HepG2 (cell line): ENCODE measurements around the gene ARGLU1. TPM values are rescaled to one million over a fixed set of nuclear protein-coding genes. Genes with fewer than 3 reads are reported as not detected.

Experiments used
- ATAC-seq: fragments of 200-7000 bp; cut with Tn5 transposase; 3 replicates; pipeline ENCODE4 v1.9.1; 2020; ENCODE audit warnings: mild to moderate bottlenecking, moderate library complexity
- BruUV-seq: library from RNA; stranded (reverse); fragments of 400-500 nt; replicated peaks from 2 replicates; lab custom pipeline; 2021; lab: Mats Ljungman, UMichigan
- CTCF ChIA-PET: fragments of 300-600 bp; formaldehyde crosslinking; extraction: SDS; loops from one replicate; lab custom pipeline; 2021; ENCODE audit warnings: low total read pairs, inconsistent platforms, low intra/inter-chr PET ratio; lab: Yijun Ruan, JAX
- POLR2A ChIA-PET: fragments of 350-600 bp; sonication (Branson Sonifier 250); formaldehyde crosslinking; loops from one replicate; lab custom pipeline; 2020; ENCODE audit warnings: antibody characterized with exemption, inconsistent platforms; lab: Yijun Ruan, JAX
- DNase-seq: peaks from one replicate; pipeline ENCODE4 v3.0.0-alpha.2; 2015; ENCODE audit warnings: low spot score
- FAIRE-seq: peaks from 3 replicates; lab custom pipeline; 2011; peaks lifted over from hg19 to GRCh38; lab: Jason Lieb, UNC
- H2AFZ ChIP-seq: one replicate; pipeline ENCODE4 v1.6.1; 2011; ENCODE audit warnings: low read length, inconsistent platforms
- H3K27ac ChIP-seq: fragments of 300-600 bp; 3 replicates; pipeline ENCODE4 v1.8.0; 2011; ENCODE audit warnings: mixed run types, mild to moderate bottlenecking, mixed read lengths, low read length, inconsistent platforms; ENCODE audit not compliant: insufficient read depth; ENCODE audit errors: extremely low read length
- H3K27me3 ChIP-seq, 2 experiments: fragments of 200-600 bp in 1 of 2; 2 replicates in 1 of 2; 3 replicates in 1 of 2; pipeline versions ENCODE4 v1.6.0 to v1.8.0; 2011; ENCODE audit warnings: low read length in 2 of 2, mild to moderate bottlenecking in 2 of 2, moderate library complexity in 2 of 2, inconsistent platforms in 1 of 2; ENCODE audit not compliant: insufficient read depth in 2 of 2, control insufficient read depth in 1 of 2
- H3K36me3 ChIP-seq, 2 experiments: fragments of 200-600 bp in 1 of 2; replicated peaks in 1 of 2; 2 replicates in 1 of 2; 3 replicates in 1 of 2; pipeline versions ENCODE4 v1.5.1 to v1.8.0; 2011; ENCODE audit warnings: low read length in 2 of 2, inconsistent platforms in 1 of 2; ENCODE audit not compliant: insufficient read depth in 2 of 2, control insufficient read depth in 1 of 2
- H3K4me1 ChIP-seq: 2 replicates; pipeline ENCODE4 v1.5.1; 2012; ENCODE audit warnings: low read length, inconsistent platforms; ENCODE audit not compliant: insufficient read depth
- H3K4me2 ChIP-seq: 2 replicates; pipeline ENCODE4 v1.6.0; 2011; ENCODE audit warnings: low read depth, low read length, inconsistent platforms
- H3K4me3 ChIP-seq, 3 experiments: fragments of 200-600 bp in 1 of 3; sonication (generic), shearing (Covaris generic) in 1 of 3; replicated peaks in 1 of 3; 2 replicates each; pipeline ENCODE4 v1.5.1; 2011 to 2016; ENCODE audit warnings: low read length in 3 of 3, inconsistent platforms in 2 of 3, low read depth in 2 of 3, mild to moderate bottlenecking in 2 of 3, control low read depth in 1 of 3, mixed read lengths in 1 of 3; ENCODE audit not compliant: insufficient read depth in 1 of 3
- H3K79me2 ChIP-seq: one replicate; pipeline ENCODE4 v1.6.1; 2011; ENCODE audit warnings: low read length, inconsistent platforms; ENCODE audit not compliant: insufficient read depth
- H3K9ac ChIP-seq: 2 replicates; pipeline ENCODE4 v1.6.0; 2011; ENCODE audit warnings: mild to moderate bottlenecking, low read depth, low read length, inconsistent platforms; ENCODE audit not compliant: insufficient read depth
- H3K9me3 ChIP-seq: 2 replicates; pipeline ENCODE4 v1.5.1; 2012; ENCODE audit warnings: mild to moderate bottlenecking, low read length
- H4K20me1 ChIP-seq: 2 replicates; pipeline ENCODE4 v1.6.0; 2011; ENCODE audit warnings: inconsistent platforms, mild to moderate bottlenecking, low read length, moderate library complexity; ENCODE audit not compliant: insufficient read depth
- ATF3 ChIP-seq: sonication (generic); formaldehyde crosslinking; IDR thresholded peaks from 2 replicates; pipeline ENCODE4 v1.4.0; 2020; ENCODE audit warnings: missing genetic modification reagents
- ETV5 ChIP-seq: IDR thresholded peaks from 2 replicates; pipeline ENCODE4 v1.6.1; 2018; ENCODE audit warnings: missing biosample characterization, missing genetic modification reagents, inconsistent platforms, borderline replicate concordance
- FOSL2 ChIP-seq: sonication (generic); formaldehyde crosslinking; IDR thresholded peaks from 2 replicates; pipeline ENCODE4 v1.4.0; 2020; ENCODE audit warnings: missing genetic modification reagents
- HNF1B ChIP-seq: sonication (generic); formaldehyde crosslinking; IDR thresholded peaks from 2 replicates; pipeline ENCODE4 v1.5.1; 2020; ENCODE audit warnings: mild to moderate bottlenecking, moderate library complexity, missing genetic modification reagents
- IRF2 ChIP-seq: IDR thresholded peaks from 2 replicates; pipeline ENCODE4 v1.6.1; 2018; ENCODE audit warnings: missing genetic modification reagents, missing compliant biosample characterization
- KLF13 ChIP-seq: sonication (generic); formaldehyde crosslinking; IDR thresholded peaks from 2 replicates; pipeline ENCODE4 v1.4.0; 2020; ENCODE audit warnings: mild to moderate bottlenecking, missing genetic modification reagents
- MED13 ChIP-seq: sonication (generic); formaldehyde crosslinking; IDR thresholded peaks from 2 replicates; pipeline ENCODE4 v1.5.0; 2020; ENCODE audit warnings: missing genetic modification reagents
- PITX1 ChIP-seq: sonication (generic); formaldehyde crosslinking; IDR thresholded peaks from 2 replicates; pipeline ENCODE4 v1.5.1; 2020; ENCODE audit warnings: mild to moderate bottlenecking, missing genetic modification reagents
- SP5 ChIP-seq: IDR thresholded peaks from 2 replicates; pipeline ENCODE4 v1.6.1; 2016; ENCODE audit warnings: low read depth, borderline replicate concordance
- THRA ChIP-seq: sonication (generic); formaldehyde crosslinking; IDR thresholded peaks from 2 replicates; pipeline ENCODE4 v1.4.0; 2020; ENCODE audit warnings: missing genetic modification reagents, borderline replicate concordance
- ZBTB14 ChIP-seq: sonication (generic); formaldehyde crosslinking; IDR thresholded peaks from 2 replicates; pipeline ENCODE4 v1.4.0; 2020; ENCODE audit warnings: missing genetic modification reagents
- ZBTB3 ChIP-seq: sonication (generic); formaldehyde crosslinking; IDR thresholded peaks from 2 replicates; pipeline ENCODE4 v1.4.0; 2020; ENCODE audit warnings: low read depth, mild to moderate bottlenecking, moderate library complexity, missing genetic modification reagents, borderline replicate concordance
- ZNF317 ChIP-seq: sonication (generic); formaldehyde crosslinking; IDR thresholded peaks from 2 replicates; pipeline ENCODE4 v1.5.0; 2020; ENCODE audit warnings: mild to moderate bottlenecking, missing genetic modification reagents
- ZNF33B ChIP-seq: sonication (generic); formaldehyde crosslinking; IDR thresholded peaks from 2 replicates; pipeline ENCODE4 v1.5.1; 2020; ENCODE audit warnings: mild to moderate bottlenecking, missing genetic modification reagents
- ZNF382 ChIP-seq: sonication (generic); formaldehyde crosslinking; IDR thresholded peaks from 2 replicates; pipeline ENCODE4 v1.5.0; 2020; ENCODE audit warnings: missing genetic modification reagents, mild to moderate bottlenecking, borderline replicate concordance
- ZNF580 ChIP-seq: IDR thresholded peaks from 2 replicates; pipeline ENCODE4 v1.6.1; 2016; ENCODE audit warnings: low read depth, borderline replicate concordance
- ZNF75D ChIP-seq: sonication (generic); formaldehyde crosslinking; IDR thresholded peaks from 2 replicates; pipeline ENCODE4 v1.8.1; 2023; ENCODE audit warnings: missing genetic modification reagents, mild to moderate bottlenecking, borderline replicate concordance
- ZNF816 ChIP-seq: sonication (generic); formaldehyde crosslinking; IDR thresholded peaks from 2 replicates; pipeline ENCODE4 v1.8.0; 2022; ENCODE audit warnings: missing genetic modification reagents, mild to moderate bottlenecking, borderline replicate concordance
- WGBS: methylation state at CpG from one replicate; pipeline ENCODE4 v1.1.6; 2017; ENCODE audit warnings: low lambda C conversion rate; 5-methylcytosine and 5-hydroxymethylcytosine counted together
- in situ Hi-C: cut with HindIII; loops from 2 replicates; pipeline ENCODE4 v1.10.0; 2017; ENCODE audit warnings: low pct_unique_long_range_greater_than_20kb; ENCODE audit not compliant: extremely low pct_ligation_motif_present
- intact Hi-C: fragments of 100-400 bp; cut with micrococcal nuclease; formaldehyde crosslinking; loops from one replicate; pipeline ENCODE4 v1.10.0; 2022; ENCODE audit not compliant: unreplicated experiment
- polyA plus RNA-seq, 8 experiments: library from polyadenylated mRNA; depleted of rRNA in 3 of 8; stranded (reverse) in 7 of 8; unstranded in 1 of 8; fragments of >200 nt; fragmentation: Illumina TruSeq in 4 of 8; extraction: Trizol in 4 of 8; gene quantifications; 2 replicates each; pipeline versions ENCODE4 v1.2.1 to v1.2.3, GENCODE V29; 2011 to 2016; ENCODE audit warnings: low read depth in 4 of 8, missing spikeins in 1 of 8, mixed read lengths in 1 of 8; ENCODE audit not compliant: insufficient read depth in 1 of 8
- total RNA-seq, 5 experiments: library from RNA; depleted of rRNA; stranded (reverse); fragments of >200 nt; fragmentation: Illumina TruSeq; extraction: Trizol; gene quantifications; 2 replicates each; pipeline ENCODE4 v1.2.3, GENCODE V29; 2016; ENCODE audit warnings: low read depth in 1 of 5

ARGLU1 gene
- total and polyA plus RNA-seq, 2 of the 13 experiments (the other 11 are each of a cell fraction or from before 2014, with no cell fraction given), result 47.1 to 70.6 TPM

GRCh38 chr13:106505732-106506131 is 62.2 kb downstream of the ARGLU1 start:
- Histone ChIP-seq H3K27ac (no peak overlapping the region), H3K9me3 (no peaks in the 10 kb centered on the region), H3K4me1 (no peaks in the 10 kb centered on the region), H2AFZ (no peak overlapping the region), H3K4me2 (no peak overlapping the region), H3K9ac (no peak overlapping the region), H4K20me1 (no peaks in the 10 kb centered on the region), H3K4me3 (no peak overlapping the region), H3K27me3 (no peaks in the 10 kb centered on the region), H3K79me2 (no peaks in the 10 kb centered on the region), H3K36me3 (no peaks in the 10 kb centered on the region)
- BruUV-seq, result no TSS peak
- intact Hi-C loops, result no loop called here
- TF ChIP-seq ETV5 (CRISPR knock-in tag), result no peak
- TF ChIP-seq SP5 (CRISPR knock-in tag), result no peak
- no peak for TF ChIP-seq ZNF580 (CRISPR knock-in tag)
- no peak for TF ChIP-seq THRA (CRISPR knock-in tag)
- no peak for TF ChIP-seq ZNF33B (CRISPR knock-in tag)
- TF ChIP-seq ZNF382, result no peak
- TF ChIP-seq ZNF75D, result no peak
- no peak for TF ChIP-seq ZNF816 (CRISPR knock-in tag)
- no peak for TF ChIP-seq ATF3
- no peak for TF ChIP-seq HNF1B (CRISPR knock-in tag)
- no peak for TF ChIP-seq PITX1
- TF ChIP-seq MED13 (CRISPR knock-in tag), result no peak
- no peak for TF ChIP-seq ZNF317 (CRISPR knock-in tag)
- no peak for TF ChIP-seq ZBTB3 (CRISPR knock-in tag)
- no peak for TF ChIP-seq FOSL2
- no peak for TF ChIP-seq KLF13 (CRISPR knock-in tag)
- no peak for TF ChIP-seq ZBTB14 (CRISPR knock-in tag)
- no peak for TF ChIP-seq IRF2 (CRISPR knock-in tag)
- ATAC-seq (no peak), FAIRE-seq (no peak), DNase-seq (no peak)
- POLR2A ChIA-PET, result no interaction called here
- CTCF ChIA-PET, result no interaction called here
- WGBS, result 46% methylated on average over 4 of the region's 4 CpGs
- in situ Hi-C loops, result no loop called here
